Activated naive CD4-positive, alpha-beta T cell treated with anti-CD3 and anti-CD28 coated beads for 36 hours (primary cell): ENCODE measurements around the gene PARS2. TPM values are rescaled to one million over a fixed set of nuclear protein-coding genes. Genes with fewer than 3 reads are reported as not detected.

Experiments used
- CTCF ChIA-PET: fragments of 350-600 bp; sonication (Branson Sonifier 250); formaldehyde crosslinking; loops from one replicate; lab custom pipeline; 2021; ENCODE audit warnings: antibody characterized with exemption; lab: Charles Lee
- DNase-seq: peaks from one replicate; pipeline ENCODE4 v3.0.0-alpha.2; 2020
- H3K27ac Mint-ChIP-seq: one replicate; pipeline ENCODE4 v1.8.0; 2021; ENCODE audit warnings: mild to moderate bottlenecking, mixed read lengths
- H3K27me3 Mint-ChIP-seq: one replicate; pipeline ENCODE4 v1.8.0; 2021; ENCODE audit warnings: low read depth, mixed read lengths
- H3K36me3 Mint-ChIP-seq: one replicate; pipeline ENCODE4 v1.8.0; 2021; ENCODE audit warnings: low read depth, mixed read lengths
- H3K4me1 Mint-ChIP-seq: one replicate; pipeline ENCODE4 v1.8.0; 2021; ENCODE audit warnings: low read depth, mixed read lengths
- H3K4me3 Mint-ChIP-seq: one replicate; pipeline ENCODE4 v1.8.0; 2021; ENCODE audit warnings: mild to moderate bottlenecking, moderate library complexity, mixed read lengths
- H3K9me3 Mint-ChIP-seq: one replicate; pipeline ENCODE4 v1.8.0; 2021; ENCODE audit warnings: mixed read lengths
- intact Hi-C: fragments of 100-400 bp; cut with micrococcal nuclease; formaldehyde crosslinking; loops from one replicate; pipeline ENCODE4 v1.15.1; 2023
- total RNA-seq, 2 experiments: library from RNA; stranded (reverse); gene quantifications; one replicate each; pipeline ENCODE4 v1.2.3, GENCODE V29; 2021

The PARS2 gene
- total RNA-seq, 2 experiments from 2014 or later: 3.0 to 3.1 TPM

GRCh38 chr1:54796902-54797301 lies 32.6 kb upstream of the PARS2 start:
- peaks cover 57% of the 10 kb centered on the region for H3K4me1 Mint-ChIP-seq
- no peak for DNase-seq
- no peak overlapping the region for H3K4me3 Mint-ChIP-seq
- H3K27ac Mint-ChIP-seq: no peak overlapping the region
- CTCF ChIA-PET: interaction anchor here (0.6 to 1.1 kb wide), 2 partner anchors 13 to 199 kb away, joined by 3 to 4 read pairs; no protein-coding TSS in a partner anchor
- peaks cover 2% of the 10 kb centered on the region for H3K36me3 Mint-ChIP-seq
- H3K27me3 Mint-ChIP-seq: no peaks in the 10 kb centered on the region
- intact Hi-C loops: loop anchor here (10.0 kb wide), 1 partner anchor 672 kb away; no protein-coding TSS in a partner anchor
- H3K9me3 Mint-ChIP-seq: no peaks in the 10 kb centered on the region

GRCh38 chr1:54795841-54796468 lies 31.6 kb upstream of the PARS2 start:
- H3K27ac Mint-ChIP-seq: peak overlapping the region; percentile 5

GRCh38 chr1:54795356-54795665 lies 31.0 kb upstream of the PARS2 start:
- peaks cover 52% of the 10 kb centered on the region for H3K4me1 Mint-ChIP-seq
- intact Hi-C loops: loop anchor here (10.0 kb wide), 1 partner anchor 671 kb away; no protein-coding TSS in a partner anchor
- no peak for DNase-seq
- peaks cover 2% of the 10 kb centered on the region for H3K36me3 Mint-ChIP-seq
- no peaks in the 10 kb centered on the region for H3K27me3 Mint-ChIP-seq
- no peak overlapping the region for H3K4me3 Mint-ChIP-seq
- no peaks in the 10 kb centered on the region for H3K9me3 Mint-ChIP-seq
- H3K27ac Mint-ChIP-seq: peak overlapping the region; percentile 22
- CTCF ChIA-PET: interaction anchor here (0.9 to 2.8 kb wide), 2 partner anchors 9 to 121 kb away, joined by 3 to 7 read pairs; no protein-coding TSS in a partner anchor

More at GRCh38 chr1:54795841-54796468, 31.6 kb upstream of the PARS2 start:
- no peaks in the 10 kb centered on the region for H3K9me3 Mint-ChIP-seq
- no peak overlapping the region for H3K4me3 Mint-ChIP-seq
- CTCF ChIA-PET: interaction anchor here (0.8 to 1.1 kb wide), 3 partner anchors 8 to 200 kb away, joined by 3 to 4 read pairs (median 3); no protein-coding TSS in a partner anchor
- H3K4me1 Mint-ChIP-seq: peaks cover 52% of the 10 kb centered on the region
- intact Hi-C loops: loop anchor here (10.0 kb wide), 1 partner anchor 671 kb away; no protein-coding TSS in a partner anchor
- H3K36me3 Mint-ChIP-seq: peaks cover 2% of the 10 kb centered on the region
- H3K27me3 Mint-ChIP-seq: no peaks in the 10 kb centered on the region
- no peak for DNase-seq

- H3K27ac Mint-ChIP-seq: peak overlapping the region; percentile 59
- H3K4me3 Mint-ChIP-seq: no peak overlapping the region
- CTCF ChIA-PET: interaction anchor here (2.8 kb wide), 1 partner anchor 120 kb away, joined by 7 read pairs; no protein-coding TSS in a partner anchor
- H3K36me3 Mint-ChIP-seq: peaks cover 2% of the 10 kb centered on the region
- peak; percentile 39 for DNase-seq
- peaks cover 46% of the 10 kb centered on the region for H3K4me1 Mint-ChIP-seq
- H3K27me3 Mint-ChIP-seq: no peaks in the 10 kb centered on the region
- H3K9me3 Mint-ChIP-seq: no peaks in the 10 kb centered on the region
- intact Hi-C loops: loop anchor here (10.0 kb wide), 1 partner anchor 670 kb away; no protein-coding TSS in a partner anchor
These were observed 30.4 kb upstream of the PARS2 start for GRCh38 chr1:54794451-54795355.

- Mint-ChIP-seq H3K9me3 (no peaks in the 10 kb centered on the region), H3K4me1 (peaks cover 27% of the 10 kb centered on the region), H3K27me3 (no peaks in the 10 kb centered on the region), H3K36me3 (peaks cover 2% of the 10 kb centered on the region), H3K4me3 (no peak overlapping the region), H3K27ac (no peak overlapping the region)
- intact Hi-C loops: loop anchor here (1.0 to 10.0 kb wide), 2 partner anchors 120 to 668 kb away; no protein-coding TSS in a partner anchor
- DNase-seq: no peak
- CTCF ChIA-PET: interaction anchor here (0.6 to 4.5 kb wide), 20 partner anchors 9 to 666 kb away, joined by 3 to 45 read pairs (median 5); partner anchors contain the start of gene TTC22
These were observed 28.5 kb upstream of the PARS2 start for GRCh38 chr1:54792686-54793282.

GRCh38 chr1:54791880-54792522 lies 27.7 kb upstream of the PARS2 start:
- Mint-ChIP-seq H3K36me3 (peaks cover 2% of the 10 kb centered on the region), H3K4me1 (peaks cover 22% of the 10 kb centered on the region), H3K27me3 (no peaks in the 10 kb centered on the region), H3K4me3 (no peak overlapping the region), H3K27ac (peak overlapping the region; percentile 53), H3K9me3 (no peaks in the 10 kb centered on the region)
- intact Hi-C loops: loop anchor here (1.0 to 10.0 kb wide), 2 partner anchors 120 to 667 kb away; no protein-coding TSS in a partner anchor
- CTCF ChIA-PET: interaction anchor here (0.6 to 4.5 kb wide), 21 partner anchors 9 to 665 kb away, joined by 3 to 45 read pairs (median 5); partner anchors contain the start of gene TTC22
- DNase-seq: peak; percentile 81

GRCh38 chr1:54788459-54788858 lies 24.1 kb upstream of the PARS2 start:
- peaks cover 3% of the 10 kb centered on the region for H3K36me3 Mint-ChIP-seq
- DNase-seq: no peak
- H3K4me1 Mint-ChIP-seq: no peaks in the 10 kb centered on the region
- H3K27ac Mint-ChIP-seq: no peak overlapping the region
- H3K9me3 Mint-ChIP-seq: no peaks in the 10 kb centered on the region
- no peaks in the 10 kb centered on the region for H3K27me3 Mint-ChIP-seq
- intact Hi-C loops: no loop called here
- no peak overlapping the region for H3K4me3 Mint-ChIP-seq
- CTCF ChIA-PET: interaction anchor here (1.1 to 4.5 kb wide), 3 partner anchors 13 to 116 kb away, joined by 3 to 45 read pairs (median 3); partner anchors contain the start of gene TTC22

GRCh38 chr1:54787604-54788003 lies 23.3 kb upstream of the PARS2 start:
- Mint-ChIP-seq H3K27me3 (no peaks in the 10 kb centered on the region), H3K9me3 (no peaks in the 10 kb centered on the region), H3K4me1 (no peaks in the 10 kb centered on the region), H3K4me3 (no peak overlapping the region), H3K27ac (no peak overlapping the region), H3K36me3 (peaks cover 4% of the 10 kb centered on the region)
- DNase-seq: no peak
- CTCF ChIA-PET: no interaction called here
- intact Hi-C loops: no loop called here

GRCh38 chr1:54786778-54787177 lies 22.5 kb upstream of the PARS2 start:
- Mint-ChIP-seq H3K27me3 (no peaks in the 10 kb centered on the region), H3K4me3 (no peak overlapping the region), H3K27ac (no peak overlapping the region), H3K9me3 (no peaks in the 10 kb centered on the region), H3K4me1 (no peaks in the 10 kb centered on the region), H3K36me3 (peaks cover 5% of the 10 kb centered on the region)
- CTCF ChIA-PET: no interaction called here
- no peak for DNase-seq
- intact Hi-C loops: no loop called here

- CTCF ChIA-PET: interaction anchor here (0.8 kb wide), 1 partner anchor 13 kb away, joined by 3 read pairs; no protein-coding TSS in a partner anchor
- H3K4me1 Mint-ChIP-seq: no peaks in the 10 kb centered on the region
- no peak overlapping the region for H3K27ac Mint-ChIP-seq
- DNase-seq: no peak
- H3K27me3 Mint-ChIP-seq: no peaks in the 10 kb centered on the region
- no peak overlapping the region for H3K4me3 Mint-ChIP-seq
- intact Hi-C loops: no loop called here
- peaks cover 7% of the 10 kb centered on the region for H3K36me3 Mint-ChIP-seq
- H3K9me3 Mint-ChIP-seq: no peaks in the 10 kb centered on the region
These were observed 19.7 kb upstream of the PARS2 start for GRCh38 chr1:54784066-54784465.

GRCh38 chr1:54782588-54782987 lies 18.3 kb upstream of the PARS2 start:
- Mint-ChIP-seq H3K27me3 (no peaks in the 10 kb centered on the region), H3K9me3 (no peaks in the 10 kb centered on the region), H3K4me1 (no peaks in the 10 kb centered on the region), H3K4me3 (no peak overlapping the region), H3K27ac (no peak overlapping the region), H3K36me3 (peaks cover 7% of the 10 kb centered on the region)
- CTCF ChIA-PET: interaction anchor here (0.8 to 2.7 kb wide), 3 partner anchors 9 to 19 kb away, joined by 3 to 8 read pairs (median 3); partner anchors contain the start of gene TTC22
- no peak for DNase-seq
- intact Hi-C loops: no loop called here
